Activated effector memory CD4-positive, alpha-beta T cell treated with anti-CD3 and anti-CD28 coated beads, Interleukin-2, amount 50 U/mL, for 16 hours (primary cell): ENCODE data around the gene C1orf226.

Source experiments
- DNase-seq: peaks from one replicate; pipeline ENCODE4 v3.0.0-alpha.2; 2020

Gene C1orf226

GRCh38 chr1:162366149-162366548, 15.4 kb upstream of the C1orf226 start:
- DNase-seq: no peak

- DNase-seq: no peak
These were observed 14.9 kb upstream of the C1orf226 start for GRCh38 chr1:162366671-162367070.

DNA sequence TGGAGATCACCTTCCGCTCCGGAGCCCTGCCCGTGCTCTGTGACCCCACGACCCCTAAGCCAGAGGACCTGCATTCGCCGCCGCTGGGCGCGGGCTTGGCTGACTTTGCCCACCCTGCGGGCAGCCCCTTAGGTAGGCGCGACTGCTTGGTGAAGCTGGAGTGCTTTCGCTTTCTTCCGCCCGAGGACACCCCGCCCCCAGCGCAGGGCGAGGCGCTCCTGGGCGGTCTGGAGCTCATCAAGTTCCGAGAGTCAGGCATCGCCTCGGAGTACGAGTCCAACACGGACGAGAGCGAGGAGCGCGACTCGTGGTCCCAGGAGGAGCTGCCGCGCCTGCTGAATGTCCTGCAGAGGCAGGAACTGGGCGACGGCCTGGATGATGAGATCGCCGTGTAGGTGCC, 14.5 kb upstream of the C1orf226 start:
- DNase-seq: no peak

DNA sequence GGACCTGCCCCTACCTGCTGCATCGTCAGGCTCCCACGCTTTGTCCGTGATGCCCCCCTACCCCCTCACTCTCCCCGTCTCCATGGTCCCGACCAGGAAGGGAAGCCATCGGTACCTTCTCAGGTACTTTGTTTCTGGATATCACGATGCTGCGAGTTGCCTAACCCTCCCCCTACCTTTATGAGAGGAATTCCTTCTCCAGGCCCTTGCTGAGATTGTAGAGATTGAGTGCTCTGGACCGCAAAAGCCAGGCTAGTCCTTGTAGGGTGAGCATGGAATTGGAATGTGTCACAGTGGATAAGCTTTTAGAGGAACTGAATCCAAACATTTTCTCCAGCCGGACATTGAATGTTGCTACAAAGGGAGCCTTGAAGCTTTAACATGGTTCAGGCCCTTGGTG, 13.8 kb upstream of the C1orf226 start:
- DNase-seq: no peak

DNA sequence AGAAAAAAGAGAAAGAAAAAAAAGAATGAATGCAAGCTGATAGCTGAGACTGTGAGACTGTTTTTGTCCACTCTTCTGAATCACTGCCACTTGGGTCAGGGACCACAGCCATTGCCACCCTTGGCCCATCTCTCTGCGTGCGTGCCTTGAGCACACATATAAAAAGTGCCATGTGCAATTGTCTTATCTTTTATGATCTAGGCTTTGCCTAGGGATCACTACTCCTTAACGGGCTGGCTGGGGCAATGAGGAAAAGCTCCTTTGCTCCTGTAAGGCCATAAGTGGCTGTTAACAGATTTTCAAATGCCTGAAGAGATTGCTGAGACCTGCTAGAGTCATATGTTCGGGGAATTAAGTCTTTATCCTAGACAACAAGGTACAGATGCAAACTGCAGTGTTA, 13.1 kb upstream of the C1orf226 start:
- DNase-seq: no peak

- no peak for DNase-seq
These were observed 12.0 kb upstream of the C1orf226 start for GRCh38 chr1:162369571-162369970.

- DNase-seq: no peak
These were observed 11.4 kb upstream of the C1orf226 start for GRCh38 chr1:162370161-162370560.

DNA sequence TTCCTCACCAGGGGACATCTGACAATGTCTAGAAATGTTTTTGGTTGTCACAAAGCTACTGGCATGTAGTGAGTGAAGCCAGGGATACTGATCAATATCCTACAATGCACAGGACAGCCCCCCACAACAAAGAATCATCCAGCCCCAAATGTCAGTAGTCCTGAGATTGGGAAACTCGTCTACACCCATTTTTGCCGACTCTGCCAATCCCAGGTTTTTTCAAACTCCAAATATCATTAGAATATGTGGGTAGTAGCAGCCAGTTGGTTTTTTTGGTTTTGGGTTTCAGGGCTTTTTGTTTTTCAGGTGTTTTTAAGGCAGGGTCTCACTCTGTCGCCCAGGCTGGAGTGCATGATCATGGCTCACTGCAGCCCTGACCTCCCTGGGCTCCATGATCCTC, 10.8 kb upstream of the C1orf226 start:
- no peak for DNase-seq

GRCh38 chr1:162371611-162372010, 9.9 kb upstream of the C1orf226 start:
- no peak for DNase-seq

- no peak for DNase-seq
These were observed 9.1 kb upstream of the C1orf226 start for GRCh38 chr1:162372159-162373071.

DNA sequence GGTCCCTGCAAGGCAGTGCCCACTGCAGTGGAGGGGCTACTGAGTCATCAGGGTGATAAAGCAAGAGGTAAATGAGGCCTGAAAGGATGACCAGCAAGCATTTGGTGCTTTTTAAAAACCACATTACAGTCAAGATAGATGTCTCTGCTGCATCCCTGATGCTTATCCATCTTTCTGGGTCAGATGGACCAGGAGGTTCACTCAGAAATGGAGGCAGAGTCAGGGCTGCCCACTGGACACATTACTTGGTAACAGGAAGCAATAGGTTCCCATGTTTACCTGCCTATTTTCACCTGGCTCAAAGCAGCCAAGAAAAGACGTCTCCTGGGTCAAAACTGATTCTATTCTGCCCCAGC, 8.5 kb upstream of the C1orf226 start:
- no peak for DNase-seq

DNA sequence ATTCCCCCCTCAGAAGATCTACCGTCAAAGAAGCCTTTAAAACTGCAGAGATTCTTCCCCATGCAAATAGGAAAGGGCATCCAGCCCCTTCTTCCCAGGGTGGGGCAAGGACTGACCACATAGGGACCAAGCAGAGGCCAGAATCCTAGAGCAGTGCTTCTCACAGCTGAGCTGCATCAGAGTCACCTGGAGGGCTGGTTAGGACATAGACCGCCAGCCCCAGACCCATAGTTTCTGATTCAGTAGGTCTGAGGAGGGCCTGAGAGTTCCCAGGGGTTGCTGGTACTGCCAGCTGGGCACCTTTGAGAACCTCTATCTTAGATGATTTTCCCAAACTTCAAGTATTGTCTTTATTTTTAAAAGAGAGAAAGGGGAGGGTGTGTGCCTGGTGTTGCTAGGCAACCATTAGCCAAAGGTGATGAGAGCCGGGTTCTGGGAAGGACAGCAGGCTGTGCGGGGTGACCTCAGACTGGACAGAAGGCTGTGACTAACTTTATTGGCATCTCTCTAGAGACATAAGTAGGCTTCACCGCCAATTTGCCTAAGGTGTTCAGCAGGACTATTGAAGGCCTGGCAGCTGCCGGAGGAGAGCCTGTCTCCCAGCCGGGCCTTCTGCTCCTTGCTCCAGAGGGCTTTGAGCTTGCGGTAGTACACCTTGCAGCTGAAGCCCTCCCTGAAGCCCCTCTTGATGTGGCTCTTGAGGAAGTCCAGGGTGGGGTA, 7.8 kb upstream of the C1orf226 start:
- no peak for DNase-seq

GRCh38 chr1:162374406-162374805, 7.1 kb upstream of the C1orf226 start:
- no peak for DNase-seq

- DNase-seq: no peak
These were observed 6.1 kb upstream of the C1orf226 start for GRCh38 chr1:162375463-162375862.

- DNase-seq: no peak
These were observed 4.8 kb upstream of the C1orf226 start, which contains the start of gene SPATA46 for GRCh38 chr1:162376691-162377090. TSS of gene SPATA46 (minus strand) at chr1:162376854. CDS start at chr1:162376790, 64 bp downstream.

GRCh38 chr1:162380061-162380846, 1.3 kb upstream of the C1orf226 start:
- no peak for DNase-seq

GRCh38 chr1:162381941-162382750, 618 bp downstream of the C1orf226 start:
- no peak for DNase-seq

DNA sequence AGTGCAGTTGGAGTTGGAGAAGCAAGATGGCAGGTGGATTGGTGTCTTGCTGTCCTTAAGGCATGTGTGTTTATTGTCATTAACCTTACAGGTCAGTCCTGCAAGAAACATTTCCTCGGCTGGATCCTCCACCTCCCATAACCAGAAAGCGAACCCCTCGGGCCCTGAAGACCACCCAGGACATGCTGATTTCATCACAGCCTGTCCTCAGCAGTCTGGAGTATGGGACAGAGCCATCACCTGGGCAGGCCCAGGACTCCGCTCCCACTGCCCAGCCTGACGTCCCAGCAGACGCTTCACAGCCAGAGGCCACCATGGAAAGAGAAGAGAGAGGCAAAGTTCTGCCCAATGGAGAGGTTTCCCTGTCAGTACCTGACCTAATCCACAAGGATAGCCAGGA, 1.6 kb downstream of the C1orf226 start:
- DNase-seq: no peak

GRCh38 chr1:162383516-162383915, 2.0 kb downstream of the C1orf226 start:
- no peak for DNase-seq

- no peak for DNase-seq
These were observed 2.6 kb downstream of the C1orf226 start for GRCh38 chr1:162384116-162384515.

DNA sequence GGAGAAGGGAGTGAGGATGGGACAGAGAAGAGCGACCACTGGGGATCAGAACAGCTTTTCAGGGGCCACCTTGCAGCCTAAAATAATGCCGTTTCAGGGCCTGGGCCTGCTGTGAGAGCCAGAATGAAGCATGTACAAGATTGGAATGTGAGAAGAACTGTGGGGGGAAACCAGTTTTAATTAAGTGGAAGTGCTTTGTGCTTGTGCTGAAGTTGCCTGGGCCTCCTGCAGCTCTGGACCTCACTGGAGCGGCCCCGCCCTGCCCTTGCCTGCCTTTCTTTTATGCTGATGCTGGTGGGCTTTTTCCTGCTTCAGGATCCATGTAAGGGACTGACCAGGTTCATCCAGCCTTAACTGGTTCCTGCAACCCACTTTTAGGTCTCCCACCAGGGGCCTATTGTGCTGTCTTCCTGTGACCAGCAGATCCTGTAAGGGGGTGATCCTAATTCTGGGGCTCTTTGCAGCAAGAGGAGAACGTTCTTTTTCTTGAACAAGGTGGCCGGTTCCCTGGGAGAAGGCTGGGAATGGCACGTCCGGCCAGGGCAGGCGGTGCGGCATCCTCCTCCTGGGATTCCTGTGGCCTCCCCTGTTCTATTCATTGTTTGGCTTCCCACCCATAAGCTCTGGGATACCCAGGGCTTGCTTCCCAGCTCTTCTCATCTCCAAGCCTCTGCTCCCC, 3.2 kb downstream of the C1orf226 start:
- DNase-seq: no peak

- no peak for DNase-seq
These were observed 3.7 kb downstream of the C1orf226 start for GRCh38 chr1:162385280-162385623.
